A549 (cell line): ENCODE results near the gene STIP1. TPM values are rescaled to one million over a fixed set of nuclear protein-coding genes. Genes with fewer than 3 reads are reported as not detected.
A peak's percentile ranks its signal among the peaks of the same experiment; 100 is the strongest.

Source experiments
- BHLHE40 ChIP-seq: IDR thresholded peaks from 2 replicates; pipeline ENCODE4 v1.6.1; 2012; ENCODE audit warnings: low read depth, low read length, inconsistent platforms
- CBX2 ChIP-seq: fragments of 200-600 bp; sonication (generic); IDR thresholded peaks from 2 replicates; pipeline ENCODE4 v1.6.1; 2016; ENCODE audit warnings: low read depth, mild to moderate bottlenecking, borderline replicate concordance
- EHF ChIP-seq: fragments of 250-450 bp; sonication (Bioruptor Pico); IDR thresholded peaks from 2 replicates; pipeline ENCODE4 v1.5.0; 2020; ENCODE audit warnings: mild to moderate bottlenecking
- EHMT2 ChIP-seq: fragments of 200-600 bp; sonication (generic); IDR thresholded peaks from 2 replicates; pipeline ENCODE4 v1.6.1; 2016; ENCODE audit warnings: antibody characterized with exemption, low read depth, mild to moderate bottlenecking, moderate library complexity
- ESRRA ChIP-seq: fragments of 150-350 bp; IDR thresholded peaks from 2 replicates; pipeline ENCODE4 v1.6.1; 2014; ENCODE audit warnings: mild to moderate bottlenecking, low read length, borderline replicate concordance
- FOSB ChIP-seq: fragments of 250-450 bp; sonication (Bioruptor Pico); IDR thresholded peaks from 2 replicates; pipeline ENCODE4 v1.5.0; 2020; ENCODE audit warnings: mild to moderate bottlenecking, moderate library complexity
- FOSL2 ChIP-seq, 2 experiments: fragments of 450-650 bp in 1 of 2; fragments of >200 bp in 1 of 2; sonication (Bioruptor Twin) in 1 of 2; formaldehyde crosslinking; IDR thresholded peaks; 2 replicates each; pipeline versions ENCODE4 v1.5.0 to v1.6.1; 2016 to 2020; ENCODE audit warnings: mild to moderate bottlenecking in 1 of 2, moderate library complexity in 1 of 2
- GATA3 ChIP-seq: IDR thresholded peaks from 2 replicates; pipeline ENCODE4 v1.6.1; 2012; ENCODE audit warnings: borderline replicate concordance
- HDAC2 ChIP-seq: fragments of 200-600 bp; sonication (generic); IDR thresholded peaks from 2 replicates; pipeline ENCODE4 v1.6.1; 2016
- HEYL ChIP-seq: fragments of 250-450 bp; sonication (Bioruptor Pico); IDR thresholded peaks from 2 replicates; pipeline ENCODE4 v1.8.0; 2021; ENCODE audit warnings: mild to moderate bottlenecking, moderate library complexity
- HOXB13 ChIP-seq: fragments of 250-450 bp; sonication (Bioruptor Pico); IDR thresholded peaks from 2 replicates; pipeline ENCODE4 v1.5.0; 2020; ENCODE audit warnings: low read depth, mild to moderate bottlenecking, moderate library complexity
- JUN ChIP-seq, 2 experiments: fragments of >200 bp; sonication (Bioruptor Twin); formaldehyde crosslinking; IDR thresholded peaks; 2 replicates in 1 of 2; 3 replicates in 1 of 2; pipeline ENCODE4 v1.6.1; 2016 to 2017
- JUNB ChIP-seq: fragments of >200 bp; sonication (Bioruptor Twin); formaldehyde crosslinking; IDR thresholded peaks from 2 replicates; pipeline ENCODE4 v1.6.1; 2016
- MYC ChIP-seq: IDR thresholded peaks from 2 replicates; pipeline ENCODE4 v1.6.1; 2012; ENCODE audit warnings: mild to moderate bottlenecking, inconsistent platforms, low read length, improper control_type of control experiment, borderline replicate concordance
- NFE2L2 ChIP-seq: fragments of 150-350 bp; conservative IDR thresholded peaks from 2 replicates; pipeline ENCODE4 v1.6.1; 2014; ENCODE audit warnings: low read length
- NPAS2 ChIP-seq: fragments of 250-450 bp; sonication (Bioruptor Pico); IDR thresholded peaks from 2 replicates; pipeline ENCODE4 v1.8.0; 2022; ENCODE audit warnings: mild to moderate bottlenecking, moderate library complexity, borderline replicate concordance
- POLR2AphosphoS2 ChIP-seq: conservative IDR thresholded peaks from 2 replicates; pipeline ENCODE4 v1.6.1; 2012; ENCODE audit warnings: low read length, improper control_type of control experiment, inconsistent platforms
- RAD21 ChIP-seq, 2 experiments: fragments of >200 bp in 1 of 2; sonication (Bioruptor Twin) in 1 of 2; formaldehyde crosslinking in 1 of 2; IDR thresholded peaks in 1 of 2; conservative IDR thresholded peaks in 1 of 2; 2 replicates in 1 of 2; 3 replicates in 1 of 2; pipeline ENCODE4 v1.6.1; 2012 to 2018; ENCODE audit warnings: inconsistent platforms in 1 of 2
- RCOR1 ChIP-seq: fragments of 150-350 bp; IDR thresholded peaks from 2 replicates; pipeline ENCODE4 v1.6.1; 2014; ENCODE audit warnings: antibody characterized with exemption, low read length, low read depth
- REST ChIP-seq: fragments of 200-600 bp; sonication (generic); IDR thresholded peaks from 2 replicates; pipeline ENCODE4 v1.6.1; 2016; ENCODE audit warnings: antibody characterized with exemption, mild to moderate bottlenecking, moderate library complexity
- RFX5 ChIP-seq: fragments of 450-650 bp; IDR thresholded peaks from 2 replicates; pipeline ENCODE4 v1.7.1; 2014; ENCODE audit warnings: antibody characterized with exemption, mild to moderate bottlenecking, moderate library complexity
- RNF2 ChIP-seq: fragments of 200-600 bp; sonication (generic); IDR thresholded peaks from 2 replicates; pipeline ENCODE4 v1.6.1; 2016; ENCODE audit warnings: low read depth, mild to moderate bottlenecking, antibody characterized with exemption, moderate library complexity, borderline replicate concordance
- SMC3 ChIP-seq: fragments of >200 bp; sonication (Bioruptor Twin); formaldehyde crosslinking; IDR thresholded peaks from 3 replicates; pipeline ENCODE4 v1.6.1; 2018; ENCODE audit warnings: inconsistent platforms
- SREBF2 ChIP-seq: fragments of 450-650 bp; IDR thresholded peaks from 2 replicates; pipeline ENCODE4 v1.6.1; 2014; ENCODE audit warnings: mild to moderate bottlenecking, moderate library complexity
- TP53 ChIP-seq: fragments of 250-450 bp; sonication (Bioruptor Pico); IDR thresholded peaks from 2 replicates; pipeline ENCODE4 v1.5.0; 2021; ENCODE audit warnings: mild to moderate bottlenecking, moderate library complexity
- ZC3H11A ChIP-seq: fragments of 450-650 bp; IDR thresholded peaks from 2 replicates; pipeline ENCODE4 v1.6.1; 2014; ENCODE audit warnings: antibody characterized with exemption, mild to moderate bottlenecking
- ZNF302 ChIP-seq: fragments of 250-450 bp; sonication (Bioruptor Pico); IDR thresholded peaks from 2 replicates; pipeline ENCODE4 v1.9.0; 2021; ENCODE audit warnings: inconsistent platforms, mild to moderate bottlenecking, moderate library complexity
- polyA plus RNA-seq, 4 experiments: library from polyadenylated mRNA; depleted of rRNA in 3 of 4; stranded (reverse); fragments of >200 nt; fragmentation: RNase III in 1 of 4; extraction: RNeasy Plus Mini Kit Qiagen cat#74134 plus additional on column Dnase treatment in 1 of 4; gene quantifications; 2 replicates in 3 of 4; 3 replicates in 1 of 4; pipeline ENCODE4 v1.2.3, GENCODE V29; 2011 to 2017
- TF ChIP-seq, protein P1 (sequence below): fragments of 450-650 bp; IDR thresholded peaks from 2 replicates; pipeline ENCODE4 v1.6.1; 2014; ENCODE audit warnings: antibody characterized with exemption
- TF ChIP-seq, protein P2 (sequence below): fragments of >200 bp; sonication (Bioruptor Twin); formaldehyde crosslinking; IDR thresholded peaks from 2 replicates; pipeline ENCODE4 v1.6.1; 2016
- TF ChIP-seq, protein P3 (sequence below): fragments of >200 bp; sonication (Bioruptor Twin); formaldehyde crosslinking; IDR thresholded peaks from 3 replicates; pipeline ENCODE4 v1.6.1; 2016
- TF ChIP-seq, protein P4 (sequence below): IDR thresholded peaks from 2 replicates; pipeline ENCODE4 v1.6.1; 2012

Gene STIP1
- polyA plus RNA-seq, 2 of the 4 experiments (the other 2 are of a cell fraction) = 288 to 297 TPM

GRCh38 chr11:64185175-64185692, 737 bp upstream of the STIP1 start (continued):
- TF ChIP-seq, protein P1, sequence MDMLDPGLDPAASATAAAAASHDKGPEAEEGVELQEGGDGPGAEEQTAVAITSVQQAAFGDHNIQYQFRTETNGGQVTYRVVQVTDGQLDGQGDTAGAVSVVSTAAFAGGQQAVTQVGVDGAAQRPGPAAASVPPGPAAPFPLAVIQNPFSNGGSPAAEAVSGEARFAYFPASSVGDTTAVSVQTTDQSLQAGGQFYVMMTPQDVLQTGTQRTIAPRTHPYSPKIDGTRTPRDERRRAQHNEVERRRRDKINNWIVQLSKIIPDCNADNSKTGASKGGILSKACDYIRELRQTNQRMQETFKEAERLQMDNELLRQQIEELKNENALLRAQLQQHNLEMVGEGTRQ = peak; percentile 90
- no peak for TF ChIP-seq SMC3
- TF ChIP-seq, protein P2, sequence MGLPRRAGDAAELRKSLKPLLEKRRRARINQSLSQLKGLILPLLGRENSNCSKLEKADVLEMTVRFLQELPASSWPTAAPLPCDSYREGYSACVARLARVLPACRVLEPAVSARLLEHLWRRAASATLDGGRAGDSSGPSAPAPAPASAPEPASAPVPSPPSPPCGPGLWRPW = no peak
- no peak for TF ChIP-seq HEYL
- no peak for TF ChIP-seq CBX2
- TF ChIP-seq JUN (IDR thresholded peaks at IDR 0.05) = peak; percentile 92 to 96
- no peak; the same call in 1 of the 2 replicates for TF ChIP-seq ZC3H11A
- no peak for TF ChIP-seq NFE2L2
- TF ChIP-seq RNF2 = peak; percentile 88; the same call in 1 of the 2 replicates
- no peak for TF ChIP-seq FOSB
- TF ChIP-seq, protein P3, sequence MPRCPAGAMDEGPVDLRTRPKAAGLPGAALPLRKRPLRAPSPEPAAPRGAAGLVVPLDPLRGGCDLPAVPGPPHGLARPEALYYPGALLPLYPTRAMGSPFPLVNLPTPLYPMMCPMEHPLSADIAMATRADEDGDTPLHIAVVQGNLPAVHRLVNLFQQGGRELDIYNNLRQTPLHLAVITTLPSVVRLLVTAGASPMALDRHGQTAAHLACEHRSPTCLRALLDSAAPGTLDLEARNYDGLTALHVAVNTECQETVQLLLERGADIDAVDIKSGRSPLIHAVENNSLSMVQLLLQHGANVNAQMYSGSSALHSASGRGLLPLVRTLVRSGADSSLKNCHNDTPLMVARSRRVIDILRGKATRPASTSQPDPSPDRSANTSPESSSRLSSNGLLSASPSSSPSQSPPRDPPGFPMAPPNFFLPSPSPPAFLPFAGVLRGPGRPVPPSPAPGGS = peak; percentile 98
- TF ChIP-seq POLR2AphosphoS2 = no peak
- no peak for TF ChIP-seq RFX5
- peak; percentile 74; the same call in 1 of the 2 replicates for TF ChIP-seq HOXB13
- TF ChIP-seq HDAC2 = no peak
- peak; percentile 91 for TF ChIP-seq TP53
- no peak for TF ChIP-seq FOSL2 (IDR thresholded peaks at IDR 0.05)
- no peak for TF ChIP-seq FOSL2 (CRISPR knock-in tag; IDR thresholded peaks at IDR 0.05)
- TF ChIP-seq, protein P4, sequence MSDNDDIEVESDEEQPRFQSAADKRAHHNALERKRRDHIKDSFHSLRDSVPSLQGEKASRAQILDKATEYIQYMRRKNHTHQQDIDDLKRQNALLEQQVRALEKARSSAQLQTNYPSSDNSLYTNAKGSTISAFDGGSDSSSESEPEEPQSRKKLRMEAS = peak; percentile 99
- peak; percentile 61; the same call in 1 of the 2 replicates for TF ChIP-seq MYC
- TF ChIP-seq ESRRA = no peak
- TF ChIP-seq EHF (CRISPR knock-in tag) = peak; percentile 75; the same call in 1 of the 2 replicates
- no peak for TF ChIP-seq SREBF2
- no peak for TF ChIP-seq JUNB
- TF ChIP-seq REST = no peak
- peak; percentile 57; the same call in 1 of the 2 replicates for TF ChIP-seq NPAS2 (CRISPR knock-in tag)
- TF ChIP-seq ZNF302 = no peak
- no peak for TF ChIP-seq RCOR1
- no peak for TF ChIP-seq RAD21 (conservative IDR thresholded peaks at IDR 0.05 in 1 of 2, IDR thresholded peaks at IDR 0.05 in 1 of 2)
- TF ChIP-seq EHMT2 = no peak
- no peak for TF ChIP-seq GATA3
- no peak for TF ChIP-seq BHLHE40
